ENCODE data around the gene TICRR.

TICRR gene

DNA sequence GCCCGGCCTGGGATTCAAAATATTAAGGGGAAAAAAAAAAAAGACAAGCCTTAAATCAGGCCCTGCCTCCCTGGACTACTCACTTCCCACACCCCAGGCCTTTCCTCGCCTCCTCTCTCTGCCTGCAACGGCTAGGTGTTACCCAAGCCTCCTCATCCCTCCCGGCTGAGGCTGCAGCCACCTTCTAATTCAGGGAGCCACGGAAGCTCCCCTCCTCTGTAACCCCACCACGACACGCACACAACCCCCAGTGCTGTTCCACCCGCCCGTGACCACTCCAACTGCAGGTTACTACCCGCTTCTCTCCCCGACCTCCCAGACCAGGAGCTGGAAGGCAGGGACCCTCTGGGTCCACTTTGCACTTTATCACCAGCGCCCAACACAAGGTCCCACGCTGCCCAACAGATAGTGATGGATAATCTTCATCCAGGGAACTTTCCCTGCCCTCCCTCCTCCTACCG lies 79.1 kb downstream of the TICRR start:
- no peak for DNase-seq (ENCODE audit: low read depth in 2 of 2)

DNA sequence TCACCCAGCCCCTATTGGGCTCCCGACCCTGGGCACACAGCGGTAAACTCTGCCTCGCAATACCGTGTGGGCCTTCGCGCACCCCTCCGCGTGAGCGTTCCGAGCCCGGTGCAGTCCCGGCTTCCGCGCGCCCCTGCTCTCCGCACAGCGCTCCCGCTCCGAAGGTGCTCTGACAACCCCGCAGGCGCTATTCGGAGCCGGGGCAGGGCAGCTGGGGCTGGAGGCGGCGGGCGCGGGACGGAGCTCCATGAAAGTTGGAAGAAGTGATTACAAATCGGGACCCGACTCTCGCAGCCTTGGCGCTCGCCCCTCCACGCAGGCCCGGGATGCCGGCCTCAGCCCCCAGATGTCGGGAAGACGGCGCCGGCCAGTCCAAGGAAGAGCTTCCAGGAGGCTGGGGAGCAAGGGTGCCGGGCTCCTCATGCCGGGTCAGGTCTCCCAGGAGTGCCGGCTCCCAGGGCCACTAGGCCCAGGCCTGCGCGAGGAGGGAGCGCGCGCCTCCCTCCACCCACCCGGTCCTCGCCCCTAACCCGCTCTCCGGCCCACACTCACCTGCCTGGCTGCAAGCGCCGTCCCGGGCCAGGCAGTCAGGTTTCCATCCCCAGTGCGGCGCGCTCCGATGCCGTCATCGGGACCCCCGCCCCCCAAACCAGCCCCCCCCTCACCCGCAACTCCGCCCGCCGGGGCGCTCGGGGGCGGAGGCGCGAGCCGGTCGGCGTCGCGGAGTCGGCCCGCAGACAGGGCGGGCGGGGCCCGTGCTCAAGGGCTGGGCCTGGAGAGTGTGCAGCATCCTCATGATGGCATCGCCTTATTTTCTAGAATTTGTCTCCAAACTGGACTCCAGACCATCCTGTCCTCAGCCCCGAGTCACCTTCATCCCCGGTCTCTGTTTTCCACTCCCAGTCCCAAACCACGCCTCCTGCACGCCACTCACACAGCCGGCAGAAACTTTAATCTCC lies 79.9 kb downstream of the TICRR start, which contains the start of gene KIF7:
Gene KIF7, minus strand, starts transcription at position 621 of the 959 bp plus-strand sequence. CDS start 2,537 bp downstream, outside the sequence.
- DNase-seq (ENCODE audit: low read depth in 2 of 2) = no peak

- DNase-seq (ENCODE audit: low read depth in 2 of 2) = no peak
Observed at GRCh38 chr15:89656116-89656815, 81.0 kb downstream of the TICRR start.

- no peak for DNase-seq (ENCODE audit: low read depth in 2 of 2)
Observed at GRCh38 chr15:89657686-89658200, 82.5 kb downstream of the TICRR start.

GRCh38 chr15:89659295-89659694 lies 84.0 kb downstream of the TICRR start:
- DNase-seq (ENCODE audit: low read depth in 2 of 2) = no peak

DNA sequence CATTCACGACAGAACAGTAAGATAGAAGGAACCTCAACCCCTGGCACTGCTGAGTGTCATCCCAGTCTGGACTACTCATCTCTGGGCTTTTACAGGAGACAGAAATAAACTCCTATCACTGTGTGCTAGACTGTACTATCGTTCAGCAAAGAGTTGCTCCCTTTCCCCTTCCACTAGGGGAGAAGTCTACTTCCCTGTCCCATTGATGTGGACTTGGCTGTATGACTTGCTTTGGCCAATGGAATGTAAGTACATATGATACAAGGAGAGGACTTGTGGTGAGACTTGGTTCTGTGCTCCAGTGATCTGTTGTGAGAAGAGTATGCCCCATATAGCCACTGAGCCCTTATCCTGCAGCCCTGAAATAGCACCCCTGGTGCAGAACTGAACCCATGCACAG lies 85.3 kb downstream of the TICRR start:
- DNase-seq (ENCODE audit: low read depth in 2 of 2) = no peak

DNA sequence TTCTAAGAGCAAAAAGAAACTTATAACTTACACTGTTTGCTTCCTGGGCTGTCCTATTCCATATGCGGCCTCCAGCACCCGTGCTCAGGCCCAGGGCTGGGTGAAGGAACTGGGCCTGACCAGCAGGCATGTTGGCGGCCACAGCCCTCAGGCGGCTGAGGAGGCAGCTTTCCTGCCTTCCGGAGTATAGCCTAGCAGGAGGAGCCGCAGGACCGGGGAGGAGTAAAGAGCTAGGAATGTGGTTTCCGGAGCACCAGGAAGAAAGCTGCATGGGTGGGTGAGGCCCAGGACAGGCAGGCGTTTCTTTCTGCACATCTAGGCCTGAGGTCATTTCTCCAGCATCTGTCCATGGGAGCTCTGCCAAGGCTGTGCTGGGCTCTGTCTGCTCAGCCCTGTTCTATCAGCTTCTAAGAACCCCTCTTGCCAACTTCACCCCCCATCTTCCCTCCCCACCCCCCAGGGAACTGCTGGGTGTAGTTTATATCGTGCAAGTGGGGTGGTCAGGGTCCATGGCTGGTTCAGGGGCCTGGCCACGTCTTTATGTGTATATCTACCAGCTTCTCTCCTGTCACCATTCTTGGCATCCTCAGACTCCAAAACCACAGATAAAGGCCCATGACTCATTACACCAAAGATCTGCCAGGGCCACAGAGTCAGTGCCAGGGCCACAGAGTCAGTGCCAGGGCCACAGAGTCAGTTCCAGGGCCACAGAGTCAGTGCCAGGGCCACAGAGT lies 87.8 kb downstream of the TICRR start:
- no peak for DNase-seq (ENCODE audit: low read depth in 2 of 2)

- no peak for DNase-seq (ENCODE audit: low read depth in 2 of 2)
Observed at GRCh38 chr15:89664441-89665350, 89.4 kb downstream of the TICRR start.

DNA sequence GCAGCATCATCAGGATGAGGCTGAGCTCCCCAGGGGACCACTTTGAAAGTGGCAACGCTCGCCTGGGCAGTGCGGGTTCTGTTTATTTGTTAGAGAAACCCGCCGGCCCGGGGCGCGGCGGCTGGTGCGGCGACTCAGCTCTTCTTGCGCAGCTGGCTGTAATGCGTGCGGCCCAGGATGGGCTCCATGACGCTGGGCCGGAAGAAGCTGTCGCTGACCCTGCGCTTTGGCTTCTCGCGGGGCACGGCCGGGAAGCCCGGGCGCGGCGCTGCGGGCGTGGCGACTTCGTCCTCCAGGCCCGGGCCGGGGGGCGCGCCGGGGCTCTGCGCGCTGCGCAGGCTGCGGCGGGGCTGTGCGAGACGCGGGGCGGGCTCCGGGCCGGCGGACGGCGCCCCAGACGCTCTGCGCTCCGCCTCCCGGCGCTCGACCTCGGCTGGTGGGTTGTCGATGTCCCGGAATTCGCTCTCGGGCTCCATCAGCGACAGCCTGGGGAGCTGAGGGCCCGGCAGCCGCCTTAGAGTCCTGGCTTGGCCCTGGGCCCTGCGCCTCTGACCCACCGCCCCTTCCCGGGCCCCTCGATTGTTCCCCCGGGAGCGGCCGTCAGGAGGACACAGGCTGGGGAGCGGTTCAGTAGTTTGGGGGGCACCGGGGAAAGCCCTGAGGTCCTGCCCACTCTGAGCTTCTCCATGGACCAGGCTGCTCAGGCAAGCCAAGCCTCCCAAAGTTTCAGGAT lies 90.3 kb downstream of the TICRR start:
- DNase-seq (ENCODE audit: low read depth in 2 of 2) = no peak

DNA sequence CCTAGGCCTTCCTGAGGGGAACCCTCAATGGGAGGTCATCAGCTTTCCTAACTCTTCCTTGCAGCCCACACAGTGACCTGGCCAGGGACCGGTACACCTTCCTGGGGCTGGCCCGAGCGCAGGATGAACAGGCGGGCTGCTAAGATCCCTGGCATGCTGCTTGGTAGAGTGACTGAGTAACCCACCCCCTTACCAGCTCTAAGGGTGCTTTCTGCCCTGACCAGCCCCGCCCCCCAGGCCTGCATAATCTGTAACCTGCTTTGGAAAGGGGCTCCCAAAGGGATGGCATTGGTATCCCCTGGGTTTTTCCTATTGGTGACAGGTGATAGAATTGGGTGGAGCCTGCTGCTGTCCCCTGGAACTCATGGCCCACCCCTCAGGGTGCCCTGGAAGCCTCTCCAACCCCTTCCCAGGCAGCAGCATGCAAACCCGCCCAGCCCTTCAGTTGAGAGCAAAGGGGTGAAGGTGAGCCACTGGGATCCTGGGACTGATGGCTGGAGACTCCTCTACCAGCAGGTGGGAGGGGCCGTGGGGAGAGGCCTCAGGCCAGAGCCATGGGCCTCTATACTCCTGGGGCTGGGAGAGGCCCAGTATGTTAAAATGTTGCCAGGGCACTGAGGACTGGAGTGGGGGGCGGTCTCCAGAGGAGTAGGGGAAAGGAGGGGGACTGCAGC lies 91.1 kb downstream of the TICRR start:
- DNase-seq (ENCODE audit: low read depth in 2 of 2) = no peak

DNA sequence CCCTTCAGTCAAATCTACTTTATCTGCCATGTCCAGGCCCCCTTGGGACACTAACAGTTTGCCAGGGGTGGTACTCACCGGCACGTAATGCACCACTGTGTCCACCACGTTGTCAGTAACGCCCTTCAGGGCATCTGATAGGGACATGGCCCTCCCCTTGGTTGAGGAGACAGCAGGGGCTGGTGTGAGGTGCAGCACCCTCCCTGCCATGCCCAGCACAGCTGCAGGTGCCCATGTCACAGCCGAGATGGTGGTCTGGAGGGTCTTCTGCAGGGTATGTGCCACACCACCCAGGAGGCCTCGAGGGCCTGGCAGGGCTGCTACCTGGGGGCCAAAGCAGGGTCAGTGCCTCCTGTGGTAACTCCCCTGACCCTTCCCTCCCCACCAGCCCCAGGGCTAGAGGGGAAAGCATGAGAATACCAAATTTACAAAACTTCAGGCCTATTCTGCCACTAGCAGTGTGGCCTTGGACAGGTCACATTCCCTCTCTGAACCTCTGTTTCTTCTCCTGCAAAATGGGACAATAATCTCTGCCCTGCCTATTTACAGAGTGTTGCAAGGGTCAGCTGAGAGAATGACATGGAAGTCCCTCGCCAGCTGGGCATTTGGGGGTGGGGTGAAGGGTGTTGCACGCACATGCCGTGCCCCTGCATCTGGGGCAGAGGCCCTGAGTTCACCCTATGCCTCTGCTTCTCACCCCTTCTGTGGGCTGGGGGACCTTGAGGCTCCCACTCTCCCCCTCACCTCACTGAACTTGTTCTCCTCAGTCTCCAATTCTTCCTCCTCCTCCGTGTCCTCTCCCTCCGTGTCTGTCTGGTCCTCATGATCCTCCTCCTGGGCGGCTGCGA lies 91.8 kb downstream of the TICRR start:
- DNase-seq (ENCODE audit: low read depth in 2 of 2) = no peak

- DNase-seq (ENCODE audit: low read depth in 2 of 2) = no peak
Observed at GRCh38 chr15:89667706-89667960, 92.4 kb downstream of the TICRR start.

DNA sequence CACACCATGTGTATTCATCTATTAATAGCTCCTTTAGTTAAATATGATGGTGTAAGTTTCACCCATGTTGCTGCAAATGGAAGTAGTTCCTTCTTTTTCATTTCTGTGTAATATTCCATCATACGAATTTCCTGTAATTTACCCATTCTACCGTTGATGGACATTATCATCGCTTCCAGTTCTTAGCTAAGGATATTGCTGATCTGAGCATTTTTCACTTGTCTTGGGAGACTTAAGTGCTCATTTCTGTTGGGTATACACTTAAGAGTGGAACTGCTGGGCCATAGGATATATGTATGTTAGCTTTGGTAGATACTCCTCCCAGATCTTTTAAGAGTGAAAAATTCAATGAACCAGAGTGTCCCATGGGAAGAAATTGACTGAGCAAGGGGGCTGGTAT lies 92.9 kb downstream of the TICRR start:
- DNase-seq (ENCODE audit: low read depth in 2 of 2) = no peak

DNA sequence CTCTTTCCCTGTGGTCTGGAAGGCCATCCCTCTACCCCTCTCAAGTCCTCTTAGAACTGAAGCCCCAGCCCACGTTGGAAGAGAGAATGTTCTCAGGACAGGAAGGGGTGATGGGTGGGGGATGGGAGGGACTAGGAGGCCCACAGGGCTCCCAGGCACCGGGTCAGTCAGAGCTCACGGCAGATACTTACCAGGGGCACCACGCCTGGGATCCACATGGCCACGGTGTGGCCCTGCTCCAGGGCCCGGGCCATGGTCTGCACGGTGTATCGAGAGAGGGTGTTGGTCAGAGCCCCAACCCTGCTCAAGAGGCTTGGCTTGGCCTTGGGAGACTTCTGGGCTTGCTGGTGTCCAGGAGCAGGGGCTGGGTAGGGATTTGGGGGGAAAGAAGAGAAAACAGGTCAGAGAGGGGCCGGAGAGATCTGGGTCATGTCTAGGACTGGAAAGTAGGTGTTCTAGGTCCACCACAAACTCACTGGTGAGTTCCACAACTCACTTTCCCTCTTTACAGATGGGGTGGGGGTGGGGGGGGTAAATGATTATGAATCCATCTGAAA lies 94.1 kb downstream of the TICRR start:
- no peak for DNase-seq (ENCODE audit: low read depth in 2 of 2)

DNA sequence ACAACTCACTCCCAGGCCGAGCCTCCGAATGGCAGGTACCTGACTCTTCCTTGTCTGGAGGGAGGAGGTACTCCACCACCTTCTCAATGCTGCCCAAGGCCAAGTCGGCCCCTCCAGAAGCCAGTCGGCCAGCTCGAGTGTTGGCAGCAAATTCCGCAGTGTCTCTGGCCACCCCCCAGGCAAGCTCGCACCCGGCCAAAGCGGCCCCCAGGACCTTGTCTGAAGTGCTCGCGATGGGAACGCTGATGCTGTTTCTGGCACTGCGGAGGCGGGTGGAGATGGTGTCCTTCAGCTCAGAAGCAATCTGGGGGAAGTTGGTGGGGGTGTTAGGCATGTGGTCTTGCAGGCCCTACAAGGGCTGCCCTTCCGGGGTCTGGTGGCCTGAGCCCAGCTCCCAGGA lies 94.7 kb downstream of the TICRR start:
- DNase-seq (ENCODE audit: low read depth in 2 of 2) = no peak

DNA sequence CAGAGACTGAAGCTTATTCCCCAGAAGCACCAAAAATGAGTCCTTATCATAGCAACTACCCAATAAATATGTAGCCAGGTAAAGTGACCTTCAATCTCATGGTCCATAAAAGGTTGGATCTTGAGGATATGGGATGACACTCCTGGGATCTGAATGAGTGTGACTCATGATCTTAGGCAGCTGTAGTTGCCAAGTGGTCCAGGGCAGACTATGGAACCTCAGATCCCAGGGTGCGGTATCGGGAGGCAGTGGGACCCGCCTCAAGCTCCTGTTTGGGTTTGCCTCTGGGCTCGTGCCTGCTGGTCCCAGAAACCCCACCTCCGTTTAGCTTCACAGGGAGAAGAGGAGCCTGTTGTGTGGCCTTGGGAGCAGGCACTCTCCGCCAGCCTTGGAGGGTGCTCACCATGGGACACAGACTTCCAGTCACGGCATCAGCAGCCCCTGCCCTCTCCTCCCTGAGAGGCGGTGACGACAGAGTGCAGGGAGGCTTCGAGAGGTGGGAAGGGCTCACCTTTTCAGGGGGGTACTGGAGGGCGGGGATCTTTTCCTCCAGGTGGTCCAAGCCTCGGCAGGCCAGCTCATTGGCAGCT lies 95.8 kb downstream of the TICRR start:
- DNase-seq (ENCODE audit: low read depth in 2 of 2) = no peak

- DNase-seq (ENCODE audit: low read depth in 2 of 2) = no peak
Observed at GRCh38 chr15:89671687-89672086, 96.4 kb downstream of the TICRR start.

All from stimulated activated CD8-positive, alpha-beta memory T cell treated with anti-CD3 and anti-CD28 coated beads, Interleukin-15, amount 100 ng/mL, for 4 hours (primary cell).